Measurements from ENCODE around the gene GRID2.
"Not testable (repeated sequence)": the region's sequence is repeated elsewhere in the genome, so short reads cannot be mapped to it uniquely, and the experiment has no call there.

Gene GRID2

GRCh38 chr4:93261207-93261606 lies 957.4 kb downstream of the GRID2 start:
- TF ChIP-seq CTCF (IDR thresholded peaks at IDR 0.05; ENCODE audit: insufficient read depth, low read depth, low read length, missing control alignments) = no peak
- no peak overlapping the region for H3K4me3 ChIP-seq (ENCODE audit: low read length)
- no peak for DNase-seq (ENCODE audit: low read depth)

GRCh38 chr4:93263166-93263565 lies 959.4 kb downstream of the GRID2 start:
- no peak for TF ChIP-seq CTCF (IDR thresholded peaks at IDR 0.05; ENCODE audit: insufficient read depth, low read depth, low read length, missing control alignments)
- no peak for DNase-seq (ENCODE audit: low read depth)
- no peak overlapping the region for H3K4me3 ChIP-seq (ENCODE audit: low read length)

- TF ChIP-seq CTCF (IDR thresholded peaks at IDR 0.05; ENCODE audit: insufficient read depth, low read depth, low read length, missing control alignments) = no peak
- DNase-seq (ENCODE audit: low read depth) = no peak
- H3K4me3 ChIP-seq (ENCODE audit: low read length) = no peak overlapping the region
Measured at GRCh38 chr4:93267747-93268146, 964.0 kb downstream of the GRID2 start.

GRCh38 chr4:93285346-93285745 lies 981.6 kb downstream of the GRID2 start:
- no peak for DNase-seq (ENCODE audit: low read depth)
- TF ChIP-seq CTCF (IDR thresholded peaks at IDR 0.05; ENCODE audit: insufficient read depth, low read depth, low read length, missing control alignments) = no peak

GRCh38 chr4:93289241-93289640 lies 985.5 kb downstream of the GRID2 start:
- no peak for TF ChIP-seq CTCF (IDR thresholded peaks at IDR 0.05; ENCODE audit: insufficient read depth, low read depth, low read length, missing control alignments)
- no peak for DNase-seq (ENCODE audit: low read depth)
- no peak overlapping the region for H3K4me3 ChIP-seq (ENCODE audit: low read length)

More at GRCh38 chr4:93285346-93285745, 981.6 kb downstream of the GRID2 start:
- H3K4me3 ChIP-seq (ENCODE audit: low read length) = no peak overlapping the region

GRCh38 chr4:93289831-93290230 lies 986.1 kb downstream of the GRID2 start:
- DNase-seq (ENCODE audit: low read depth) = no peak
- TF ChIP-seq CTCF (IDR thresholded peaks at IDR 0.05; ENCODE audit: insufficient read depth, low read depth, low read length, missing control alignments) = no peak
- no peak overlapping the region for H3K4me3 ChIP-seq (ENCODE audit: low read length)

- no peak for DNase-seq (ENCODE audit: low read depth)
- no peak for TF ChIP-seq CTCF (IDR thresholded peaks at IDR 0.05; ENCODE audit: insufficient read depth, low read depth, low read length, missing control alignments)
- no peak overlapping the region for H3K4me3 ChIP-seq (ENCODE audit: low read length)
Measured at GRCh38 chr4:93299118-93299517, 995.4 kb downstream of the GRID2 start.

- peak; percentile 52 for DNase-seq (ENCODE audit: low read depth)
- not testable (repeated sequence) for H3K4me3 ChIP-seq (ENCODE audit: low read length)
Measured at GRCh38 chr4:93300780-93301555, 997.2 kb downstream of the GRID2 start.
